HG03457 (cell line): Measurements from ENCODE around the gene GRK2.
A peak's percentile ranks its signal among the peaks of the same experiment; 100 is the strongest.

Source experiments
- ATAC-seq: cut with Tn5 transposase; IDR thresholded peaks from one replicate; pipeline ENCODE4 v1.9.1; 2021; ENCODE audit warnings: moderate number of reproducible peaks; ENCODE audit not compliant: unreplicated experiment

The GRK2 gene

GRCh38 chr11:67269401-67270255 is 3.4 kb downstream of the GRK2 start:
- no peak for ATAC-seq

- no peak for ATAC-seq
These were observed 4.3 kb downstream of the GRK2 start for GRCh38 chr11:67270256-67271204.

- no peak for ATAC-seq
These were observed 4.9 kb downstream of the GRK2 start for GRCh38 chr11:67271205-67271540.

- ATAC-seq, result no peak
These were observed 5.4 kb downstream of the GRK2 start for GRCh38 chr11:67271541-67272284.

- no peak for ATAC-seq
These were observed 6.3 kb downstream of the GRK2 start for GRCh38 chr11:67272327-67273259.

- ATAC-seq, result no peak
These were observed 7.2 kb downstream of the GRK2 start for GRCh38 chr11:67273260-67273990.

GRCh38 chr11:67274768-67275605 is 8.7 kb downstream of the GRK2 start:
- ATAC-seq, result no peak

- ATAC-seq, result no peak
These were observed 9.5 kb downstream of the GRK2 start for GRCh38 chr11:67275606-67276409.

GRCh38 chr11:67276781-67277230 is 10.5 kb downstream of the GRK2 start:
- ATAC-seq, result no peak

GRCh38 chr11:67277231-67277961 is 11.1 kb downstream of the GRK2 start:
- ATAC-seq, result peak; percentile 58

GRCh38 chr11:67278135-67278938 is 12.1 kb downstream of the GRK2 start:
- no peak for ATAC-seq

GRCh38 chr11:67278939-67279588 is 12.8 kb downstream of the GRK2 start:
- ATAC-seq, result no peak

- ATAC-seq, result no peak
These were observed 13.5 kb downstream of the GRK2 start for GRCh38 chr11:67279589-67280340.

GRCh38 chr11:67280341-67280787 is 14.1 kb downstream of the GRK2 start:
- no peak for ATAC-seq
